DND-41 (cell line): ENCODE results near the gene TMEM132C.

Experiments
- ATAC-seq: fragments of 200-7000 bp; cut with Tn5 transposase; 3 replicates; pipeline ENCODE4 v1.9.1; 2021; ENCODE audit warnings: low read depth; ENCODE audit not compliant: insufficient read depth
- DNase-seq: peaks from one replicate; pipeline ENCODE4 v3.0.0-alpha.2; 2020
- H2AFZ ChIP-seq: 2 replicates; pipeline ENCODE4 v1.6.0; 2012; ENCODE audit warnings: low read depth, low read length
- H3K27ac ChIP-seq: 2 replicates; pipeline ENCODE4 v1.5.1; 2012; ENCODE audit warnings: low read length, inconsistent platforms
- H3K27me3 ChIP-seq: fragments of 200-600 bp; sonication (generic); 2 replicates; pipeline ENCODE4 v1.6.0; 2012; ENCODE audit warnings: low read length, mild to moderate bottlenecking, inconsistent platforms; ENCODE audit not compliant: insufficient read depth, poor library complexity
- H3K36me3 ChIP-seq: 2 replicates; pipeline ENCODE4 v1.5.1; 2012; ENCODE audit warnings: low read length, inconsistent platforms; ENCODE audit not compliant: insufficient read depth
- H3K4me1 ChIP-seq: 2 replicates; pipeline ENCODE4 v1.5.1; 2012; ENCODE audit warnings: mild to moderate bottlenecking, low read length; ENCODE audit not compliant: insufficient read depth
- H3K4me2 ChIP-seq: 2 replicates; pipeline ENCODE4 v1.6.0; 2012; ENCODE audit warnings: mild to moderate bottlenecking, moderate library complexity, low read length, inconsistent platforms; ENCODE audit not compliant: insufficient read depth
- H3K4me3 ChIP-seq, 2 experiments: fragments of 200-600 bp in 1 of 2; shearing (Covaris generic) in 1 of 2; 2 replicates each; pipeline ENCODE4 v1.5.1; 2012 to 2016; ENCODE audit warnings: inconsistent platforms in 2 of 2, low read length in 2 of 2, mild to moderate bottlenecking in 2 of 2, low read depth in 1 of 2, moderate library complexity in 1 of 2
- H3K79me2 ChIP-seq: 2 replicates; pipeline ENCODE4 v1.6.0; 2012; ENCODE audit warnings: low read length, inconsistent platforms; ENCODE audit not compliant: insufficient read depth
- H3K9ac ChIP-seq: 2 replicates; pipeline ENCODE4 v1.6.0; 2012; ENCODE audit warnings: low read depth, mild to moderate bottlenecking, inconsistent platforms, low read length, moderate library complexity
- H3K9me3 ChIP-seq: 2 replicates; pipeline ENCODE4 v1.5.1; 2012; ENCODE audit warnings: low read length, moderate library complexity, mild to moderate bottlenecking, inconsistent platforms; ENCODE audit not compliant: insufficient read depth, severe bottlenecking
- H4K20me1 ChIP-seq: 2 replicates; pipeline ENCODE4 v1.6.0; 2012; ENCODE audit warnings: low read length; ENCODE audit not compliant: insufficient read depth
- EZH2 ChIP-seq: IDR thresholded peaks from 3 replicates; pipeline ENCODE4 v1.6.1; 2012; ENCODE audit warnings: borderline replicate concordance, low read depth, mild to moderate bottlenecking, moderate library complexity, low read length, inconsistent platforms; ENCODE audit not compliant: severe bottlenecking
- TF ChIP-seq, protein P1 (sequence below): IDR thresholded peaks from 2 replicates; pipeline ENCODE4 v1.5.1; 2012; ENCODE audit warnings: borderline replicate concordance, low read length, moderate library complexity, mild to moderate bottlenecking; ENCODE audit not compliant: poor library complexity, severe bottlenecking; ENCODE audit errors: extremely low read depth

The TMEM132C gene

DNA sequence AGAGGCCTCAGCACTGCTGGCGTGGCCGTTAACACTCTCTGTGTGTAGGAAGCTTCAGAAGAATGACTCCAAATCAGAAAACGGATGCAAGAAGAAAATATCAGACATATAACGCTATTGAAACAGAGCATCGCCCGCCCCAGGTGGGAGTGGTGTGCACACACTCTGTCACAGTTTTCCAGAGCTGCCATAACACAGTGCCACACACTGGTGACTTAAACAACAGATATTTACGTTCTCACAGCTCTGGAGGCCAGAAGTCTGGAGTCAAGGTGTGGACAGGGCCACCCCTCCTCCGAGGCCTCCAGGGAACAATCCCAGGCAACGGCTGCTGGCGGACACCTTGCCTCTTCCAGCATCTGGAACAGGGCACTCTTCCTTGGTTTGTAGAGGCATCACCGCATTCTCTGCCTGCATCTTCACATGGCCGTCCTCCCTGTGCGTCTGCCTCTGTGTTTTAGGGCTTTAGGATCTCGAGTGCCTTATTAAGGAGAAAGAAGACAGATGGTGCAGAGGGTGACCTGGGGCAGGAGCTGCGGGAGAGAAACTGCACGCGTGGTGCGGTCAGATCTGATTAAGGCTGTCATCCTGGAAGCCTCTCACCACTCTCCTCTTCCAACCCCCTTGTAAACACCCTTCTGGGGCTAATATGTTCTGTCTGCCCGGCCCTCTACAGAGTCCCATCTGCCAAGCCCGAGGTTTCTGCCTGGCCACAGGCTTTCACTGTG is 415.7 kb downstream of the TMEM132C start:
- no peak for ATAC-seq
- Histone ChIP-seq H3K4me1 (no peaks in the 10 kb centered on the region), H3K9ac (no peak overlapping the region), H4K20me1 (no peaks in the 10 kb centered on the region), H3K4me3 (no peak overlapping the region), H3K27me3 (no peaks in the 10 kb centered on the region), H3K79me2 (no peaks in the 10 kb centered on the region), H3K9me3 (no peaks in the 10 kb centered on the region), H3K4me2 (no peak overlapping the region), H2AFZ (no peak overlapping the region), H3K27ac (no peak overlapping the region), H3K36me3 (no peaks in the 10 kb centered on the region)
- no peak for DNase-seq
- no peak for TF ChIP-seq EZH2
- TF ChIP-seq, protein P1, sequence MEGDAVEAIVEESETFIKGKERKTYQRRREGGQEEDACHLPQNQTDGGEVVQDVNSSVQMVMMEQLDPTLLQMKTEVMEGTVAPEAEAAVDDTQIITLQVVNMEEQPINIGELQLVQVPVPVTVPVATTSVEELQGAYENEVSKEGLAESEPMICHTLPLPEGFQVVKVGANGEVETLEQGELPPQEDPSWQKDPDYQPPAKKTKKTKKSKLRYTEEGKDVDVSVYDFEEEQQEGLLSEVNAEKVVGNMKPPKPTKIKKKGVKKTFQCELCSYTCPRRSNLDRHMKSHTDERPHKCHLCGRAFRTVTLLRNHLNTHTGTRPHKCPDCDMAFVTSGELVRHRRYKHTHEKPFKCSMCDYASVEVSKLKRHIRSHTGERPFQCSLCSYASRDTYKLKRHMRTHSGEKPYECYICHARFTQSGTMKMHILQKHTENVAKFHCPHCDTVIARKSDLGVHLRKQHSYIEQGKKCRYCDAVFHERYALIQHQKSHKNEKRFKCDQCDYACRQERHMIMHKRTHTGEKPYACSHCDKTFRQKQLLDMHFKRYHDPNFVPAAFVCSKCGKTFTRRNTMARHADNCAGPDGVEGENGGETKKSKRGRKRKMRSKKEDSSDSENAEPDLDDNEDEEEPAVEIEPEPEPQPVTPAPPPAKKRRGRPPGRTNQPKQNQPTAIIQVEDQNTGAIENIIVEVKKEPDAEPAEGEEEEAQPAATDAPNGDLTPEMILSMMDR: no peak

DNA sequence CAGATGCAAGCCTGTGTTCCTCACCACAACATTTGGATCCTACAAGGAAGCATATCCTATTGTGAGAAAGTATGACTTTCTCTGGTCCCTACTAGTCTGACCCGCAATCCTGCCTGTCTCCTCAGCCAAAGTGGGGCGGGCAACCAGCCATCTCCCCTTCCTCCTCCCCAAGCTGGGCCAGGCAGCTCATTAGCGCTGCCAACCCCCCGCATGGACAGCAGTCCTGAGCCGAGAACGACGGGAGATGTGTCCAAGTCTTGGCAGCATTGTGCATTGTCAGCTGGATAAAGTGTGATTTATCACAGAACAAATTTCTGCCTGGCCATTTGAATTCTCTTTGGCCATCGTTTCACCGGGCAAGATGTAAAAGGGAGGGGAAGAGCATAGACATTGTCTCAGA is 417.4 kb downstream of the TMEM132C start:
- no peaks in the 10 kb centered on the region for H4K20me1 ChIP-seq
- H3K9ac ChIP-seq: no peak overlapping the region
- H2AFZ ChIP-seq: no peak overlapping the region
- no peak overlapping the region for H3K4me2 ChIP-seq
- no peaks in the 10 kb centered on the region for H3K4me1 ChIP-seq
- H3K9me3 ChIP-seq: no peaks in the 10 kb centered on the region
- TF ChIP-seq, protein P1: no peak
- TF ChIP-seq EZH2: no peak
- H3K79me2 ChIP-seq: no peaks in the 10 kb centered on the region
- DNase-seq: no peak
- H3K36me3 ChIP-seq: no peaks in the 10 kb centered on the region
- no peak for ATAC-seq
- H3K4me3 ChIP-seq: no peak overlapping the region
- H3K27ac ChIP-seq: no peak overlapping the region
- H3K27me3 ChIP-seq: no peaks in the 10 kb centered on the region

DNA sequence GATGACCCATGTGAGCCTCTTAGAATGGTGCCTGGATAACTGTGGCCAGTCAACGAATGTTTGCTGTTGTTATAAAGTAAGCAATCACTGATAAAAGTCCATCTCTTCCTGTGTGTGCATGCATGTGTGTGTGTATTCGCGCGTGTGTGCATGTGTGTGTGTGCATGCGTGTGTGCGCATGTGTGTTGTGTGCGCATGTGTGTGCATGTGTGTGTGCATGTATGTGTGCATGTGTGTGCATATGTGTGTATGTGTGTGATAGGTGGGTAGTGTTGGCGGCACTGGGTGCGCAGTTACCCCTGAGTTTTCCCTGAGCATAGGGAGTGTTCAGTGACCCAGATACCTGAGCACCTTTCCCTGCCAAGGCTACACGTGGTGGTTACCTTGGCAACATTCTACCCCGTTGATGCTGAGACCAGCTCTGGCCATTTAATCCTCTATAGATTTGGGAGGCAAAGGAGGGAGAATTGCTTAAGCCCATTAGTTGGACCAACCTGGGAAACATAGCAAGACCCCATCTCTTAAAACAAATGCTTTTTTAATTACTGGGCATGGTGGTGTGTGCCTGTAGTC is 419.0 kb downstream of the TMEM132C start:
- Histone ChIP-seq H3K36me3 (no peaks in the 10 kb centered on the region), H3K4me2 (no peak overlapping the region), H3K27ac (no peak overlapping the region), H3K9ac (no peak overlapping the region), H3K9me3 (no peaks in the 10 kb centered on the region), H3K79me2 (no peaks in the 10 kb centered on the region), H3K4me3 (no peak overlapping the region), H4K20me1 (no peaks in the 10 kb centered on the region), H3K27me3 (no peaks in the 10 kb centered on the region), H3K4me1 (no peaks in the 10 kb centered on the region), H2AFZ (no peak overlapping the region)
- TF ChIP-seq, protein P1: no peak
- TF ChIP-seq EZH2: no peak
- no peak for ATAC-seq
- DNase-seq: no peak
